ENCODE results near the gene KLK1. TPM values are rescaled to one million over a fixed set of nuclear protein-coding genes. Genes with fewer than 3 reads are reported as not detected.
A peak's percentile ranks its signal among the peaks of the same experiment; 100 is the strongest.
"Not testable (repeated sequence)": the region's sequence is repeated elsewhere in the genome, so short reads cannot be mapped to it uniquely, and the experiment has no call there.

KLK1 gene
- total RNA-seq, 1 experiment from 2014 or later, result not detected

DNA sequence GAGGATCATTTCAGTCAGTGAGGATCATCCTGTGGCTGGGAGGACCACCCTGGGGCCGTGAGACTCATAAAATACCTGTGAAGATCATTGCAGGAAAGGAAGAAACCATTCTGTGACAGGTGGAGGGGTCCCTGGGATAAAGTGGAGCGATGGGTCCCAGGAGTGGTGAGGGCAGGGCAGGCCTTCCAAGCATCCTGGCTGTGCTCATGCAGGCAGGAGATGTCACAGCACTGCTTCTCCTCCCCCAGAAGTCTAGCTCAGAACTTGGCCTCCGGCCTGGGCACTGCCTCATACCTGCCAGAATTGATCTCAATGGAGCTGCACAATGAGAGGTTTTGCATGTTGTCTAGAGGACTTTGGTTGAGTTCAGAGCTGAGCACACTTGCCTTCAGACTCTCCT is 11.1 kb downstream of the KLK1 start:
- intact Hi-C loops (cut with micrococcal nuclease; ENCODE audit: unreplicated experiment), result no loop called here
- peaks cover 88% of the 10 kb centered on the region for H3K27me3 Mint-ChIP-seq (ENCODE audit: unreplicated experiment)
- H3K4me3 Mint-ChIP-seq (ENCODE audit: low read depth, unreplicated experiment), result no peak overlapping the region
- CTCF ChIA-PET, result no interaction called here
- TF ChIP-seq, protein P1, sequence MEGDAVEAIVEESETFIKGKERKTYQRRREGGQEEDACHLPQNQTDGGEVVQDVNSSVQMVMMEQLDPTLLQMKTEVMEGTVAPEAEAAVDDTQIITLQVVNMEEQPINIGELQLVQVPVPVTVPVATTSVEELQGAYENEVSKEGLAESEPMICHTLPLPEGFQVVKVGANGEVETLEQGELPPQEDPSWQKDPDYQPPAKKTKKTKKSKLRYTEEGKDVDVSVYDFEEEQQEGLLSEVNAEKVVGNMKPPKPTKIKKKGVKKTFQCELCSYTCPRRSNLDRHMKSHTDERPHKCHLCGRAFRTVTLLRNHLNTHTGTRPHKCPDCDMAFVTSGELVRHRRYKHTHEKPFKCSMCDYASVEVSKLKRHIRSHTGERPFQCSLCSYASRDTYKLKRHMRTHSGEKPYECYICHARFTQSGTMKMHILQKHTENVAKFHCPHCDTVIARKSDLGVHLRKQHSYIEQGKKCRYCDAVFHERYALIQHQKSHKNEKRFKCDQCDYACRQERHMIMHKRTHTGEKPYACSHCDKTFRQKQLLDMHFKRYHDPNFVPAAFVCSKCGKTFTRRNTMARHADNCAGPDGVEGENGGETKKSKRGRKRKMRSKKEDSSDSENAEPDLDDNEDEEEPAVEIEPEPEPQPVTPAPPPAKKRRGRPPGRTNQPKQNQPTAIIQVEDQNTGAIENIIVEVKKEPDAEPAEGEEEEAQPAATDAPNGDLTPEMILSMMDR (IDR thresholded peaks at IDR 0.05; ENCODE audit: unreplicated experiment), result no peak
- BruUV-seq (replicated peaks), result no TSS peak
- H3K9me3 Mint-ChIP-seq (ENCODE audit: low read depth, unreplicated experiment), result peaks cover 4% of the 10 kb centered on the region
- H3K36me3 Mint-ChIP-seq (ENCODE audit: insufficient read depth, unreplicated experiment), result no peaks in the 10 kb centered on the region
- H3K27ac Mint-ChIP-seq (ENCODE audit: unreplicated experiment), result no peak overlapping the region
- DNase-seq, result no peak
- H3K4me1 Mint-ChIP-seq (ENCODE audit: low read depth, unreplicated experiment), result no peaks in the 10 kb centered on the region

DNA sequence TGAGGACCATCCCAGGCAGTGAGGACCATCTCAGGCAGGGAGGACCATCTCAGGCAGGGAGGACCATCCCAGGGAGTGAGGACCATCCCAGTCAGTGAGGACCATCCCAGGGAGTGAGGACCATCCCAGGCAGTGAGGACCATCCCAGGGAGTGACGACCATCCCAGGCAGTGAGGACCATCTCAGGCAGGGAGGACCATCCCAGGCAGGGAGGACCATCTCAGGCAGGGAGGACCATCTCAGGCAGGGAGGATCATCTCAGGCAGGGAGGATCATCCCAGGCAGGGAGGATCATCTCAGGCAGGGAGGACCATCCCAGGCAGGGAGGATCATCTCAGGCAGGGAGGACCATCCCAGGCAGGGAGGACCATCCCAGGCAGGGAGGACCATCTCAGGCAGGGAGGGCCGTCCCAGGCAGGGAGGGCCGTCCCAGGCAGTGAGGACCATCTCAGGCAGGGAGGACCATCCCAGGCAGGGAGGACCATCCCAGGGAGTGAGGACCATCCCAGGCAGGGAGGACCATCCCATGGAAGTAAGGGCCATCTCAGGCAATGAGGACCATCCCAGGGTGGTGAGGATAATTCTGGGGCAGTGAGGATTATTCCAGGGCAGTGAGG is 11.9 kb downstream of the KLK1 start:
- H3K27me3 Mint-ChIP-seq (ENCODE audit: unreplicated experiment), result peaks cover 84% of the 10 kb centered on the region
- H3K4me1 Mint-ChIP-seq (ENCODE audit: low read depth, unreplicated experiment); H3K9me3 Mint-ChIP-seq (ENCODE audit: low read depth, unreplicated experiment); H3K4me3 Mint-ChIP-seq (ENCODE audit: low read depth, unreplicated experiment); CTCF ChIA-PET; BruUV-seq (replicated peaks); DNase-seq; H3K36me3 Mint-ChIP-seq (ENCODE audit: insufficient read depth, unreplicated experiment); H3K27ac Mint-ChIP-seq (ENCODE audit: unreplicated experiment); intact Hi-C loops (cut with micrococcal nuclease; ENCODE audit: unreplicated experiment): not testable (repeated sequence)

DNA sequence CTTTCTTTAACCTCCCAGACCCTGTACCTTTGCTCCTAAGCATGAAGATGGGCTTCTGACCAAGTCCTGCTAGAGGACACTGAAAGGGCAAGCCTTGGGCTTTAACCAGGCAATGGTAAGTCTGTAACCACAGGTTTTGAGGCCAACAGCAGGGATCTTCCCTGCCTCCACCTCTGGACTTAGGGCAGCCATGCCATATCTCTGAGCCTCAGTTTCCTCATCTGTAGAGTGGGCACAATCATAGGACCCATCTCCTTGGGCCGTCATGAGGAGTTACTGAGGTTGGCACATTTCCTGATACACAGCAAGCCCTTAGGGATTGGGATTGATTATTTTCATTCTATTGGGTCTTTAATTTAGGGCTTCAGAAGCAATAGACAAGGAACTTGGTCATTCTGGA is 14.7 kb downstream of the KLK1 start:
- BruUV-seq (replicated peaks), result no TSS peak
- no peak for DNase-seq
- Mint-ChIP-seq H3K4me3 (ENCODE audit: low read depth, unreplicated experiment) (no peak overlapping the region), H3K27ac (ENCODE audit: unreplicated experiment) (no peak overlapping the region), H3K4me1 (ENCODE audit: low read depth, unreplicated experiment) (peaks cover 7% of the 10 kb centered on the region), H3K27me3 (ENCODE audit: unreplicated experiment) (peaks cover 55% of the 10 kb centered on the region), H3K9me3 (ENCODE audit: low read depth, unreplicated experiment) (peaks cover 4% of the 10 kb centered on the region), H3K36me3 (ENCODE audit: insufficient read depth, unreplicated experiment) (peaks cover 16% of the 10 kb centered on the region)
- CTCF ChIA-PET, result no interaction called here
- TF ChIP-seq, protein P1 (IDR thresholded peaks at IDR 0.05; ENCODE audit: unreplicated experiment), result no peak
- intact Hi-C loops (cut with micrococcal nuclease; ENCODE audit: unreplicated experiment), result loop anchor here (10.0 kb wide), 1 partner anchor 206 kb away; the partner anchor contains the start of gene KLK10

DNA sequence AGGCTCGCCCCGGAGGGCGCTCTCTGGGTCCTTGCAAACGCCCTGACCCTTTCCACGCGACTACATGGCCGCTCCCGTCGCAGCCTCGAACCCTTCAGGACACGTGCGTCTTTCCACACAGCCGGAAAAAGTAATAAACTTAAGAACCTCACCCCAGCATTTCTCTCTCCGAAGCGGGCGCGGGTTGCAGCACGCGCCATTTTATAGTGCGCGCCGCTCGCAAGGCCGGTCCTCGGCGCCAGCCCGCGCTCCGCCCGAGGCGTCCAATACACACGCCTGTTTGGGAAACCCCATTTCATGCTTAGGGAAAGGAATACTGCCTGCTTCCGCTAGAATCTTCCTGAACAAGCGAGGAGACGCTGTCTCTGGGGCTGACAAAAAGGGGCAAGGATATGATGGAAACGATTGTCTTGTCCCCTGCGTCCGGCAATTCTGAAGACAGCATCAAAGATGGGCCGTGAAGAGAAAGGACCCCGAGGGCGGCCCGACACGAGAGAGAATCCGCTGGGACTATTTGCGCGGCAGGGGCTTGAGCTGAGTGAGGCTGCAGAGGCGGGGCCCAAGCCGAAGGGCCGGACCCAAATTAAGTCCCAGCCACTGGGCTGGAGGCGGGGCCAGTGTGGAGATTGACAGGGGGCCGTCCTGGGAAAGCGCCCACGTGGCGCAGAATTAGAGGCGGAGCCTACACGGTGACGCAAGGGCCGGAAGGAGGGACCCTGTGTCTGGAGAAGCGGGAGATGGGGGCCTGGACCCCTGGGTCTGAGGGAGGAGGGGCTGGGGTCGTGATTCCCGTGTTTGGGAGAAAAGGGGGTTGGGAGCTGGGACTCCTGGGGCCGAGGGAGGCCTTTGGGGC is 18.9 kb downstream of the KLK1 start:
- CTCF ChIA-PET, result interaction anchor here (0.5 to 1.8 kb wide), 9 partner anchors 21 to 930 kb away, joined by 3 to 8 read pairs (median 3); no protein-coding TSS in a partner anchor
- intact Hi-C loops (cut with micrococcal nuclease; ENCODE audit: unreplicated experiment), result loop anchor here (5.0 to 10.0 kb wide), 2 partner anchors 210 to 293 kb away; partner anchors contain the start of gene KLK10
- TF ChIP-seq, protein P1 (IDR thresholded peaks at IDR 0.05; ENCODE audit: unreplicated experiment), result no peak
- peak; percentile 99 for DNase-seq
- H3K4me1 Mint-ChIP-seq (ENCODE audit: low read depth, unreplicated experiment), result peaks cover 37% of the 10 kb centered on the region
- H3K27me3 Mint-ChIP-seq (ENCODE audit: unreplicated experiment), result peaks cover 24% of the 10 kb centered on the region
- no TSS peak for BruUV-seq (replicated peaks)
- peak overlapping the region; percentile 98 for H3K27ac Mint-ChIP-seq (ENCODE audit: unreplicated experiment)
- peak overlapping the region; percentile 85 for H3K4me3 Mint-ChIP-seq (ENCODE audit: low read depth, unreplicated experiment)
- no peaks in the 10 kb centered on the region for H3K9me3 Mint-ChIP-seq (ENCODE audit: low read depth, unreplicated experiment)
- peaks cover 58% of the 10 kb centered on the region for H3K36me3 Mint-ChIP-seq (ENCODE audit: insufficient read depth, unreplicated experiment)

All from Calu3 (cell line).